H9 (cell line): Measurements from ENCODE around the gene LRRC55. TPM values are rescaled to one million over a fixed set of nuclear protein-coding genes. Genes with fewer than 3 reads are reported as not detected.

Experiments
- DNase-seq: peaks from one replicate; pipeline ENCODE4 v3.0.0-alpha.2; 2017
- H2AFZ ChIP-seq: one replicate; pipeline ENCODE4 v1.6.1; 2013; ENCODE audit warnings: mild to moderate bottlenecking, low read length, control low read depth, moderate library complexity
- H2AK5ac ChIP-seq: 2 replicates; pipeline ENCODE4 v1.6.1; 2013; ENCODE audit warnings: low read length, control low read depth, mixed read lengths; ENCODE audit not compliant: insufficient read length
- H2BK120ac ChIP-seq: one replicate; pipeline ENCODE4 v1.6.1; 2013; ENCODE audit warnings: low read depth, mild to moderate bottlenecking, low read length, control low read depth, inconsistent platforms; ENCODE audit not compliant: poor library complexity, severe bottlenecking
- H2BK12ac ChIP-seq: 2 replicates; pipeline ENCODE4 v1.6.1; 2013; ENCODE audit warnings: low read length, control low read depth, mixed read lengths, low read depth; ENCODE audit not compliant: insufficient read length
- H2BK15ac ChIP-seq: 2 replicates; pipeline ENCODE4 v1.6.1; 2013; ENCODE audit warnings: low read depth, low read length, control low read depth
- H2BK20ac ChIP-seq: one replicate; pipeline ENCODE4 v1.6.1; 2013; ENCODE audit warnings: low read depth, mild to moderate bottlenecking, low read length, control low read depth, inconsistent platforms; ENCODE audit not compliant: poor library complexity, severe bottlenecking
- H2BK5ac ChIP-seq: 2 replicates; pipeline ENCODE4 v1.6.1; 2013; ENCODE audit warnings: low read length, control low read depth, mixed read lengths; ENCODE audit not compliant: insufficient read length
- H3K14ac ChIP-seq: 2 replicates; pipeline ENCODE4 v1.6.1; 2013; ENCODE audit warnings: low read length, control low read depth; ENCODE audit not compliant: insufficient read depth
- H3K18ac ChIP-seq: 2 replicates; pipeline ENCODE4 v1.6.1; 2013; ENCODE audit warnings: low read depth, mild to moderate bottlenecking, mixed read lengths, low read length, control low read depth; ENCODE audit not compliant: insufficient read length
- H3K23ac ChIP-seq: 2 replicates; pipeline ENCODE4 v1.6.1; 2013; ENCODE audit warnings: low read length, control low read depth, mixed read lengths, low read depth; ENCODE audit not compliant: insufficient read length
- H3K23me2 ChIP-seq: 2 replicates; pipeline ENCODE4 v1.6.1; 2013; ENCODE audit warnings: low read depth, mild to moderate bottlenecking, mixed read lengths, low read length, control low read depth; ENCODE audit not compliant: insufficient read length, poor library complexity, severe bottlenecking
- H3K27ac ChIP-seq: 2 replicates; pipeline ENCODE4 v1.5.1; 2013; ENCODE audit warnings: low read length, control low read depth, mixed read lengths, low read depth; ENCODE audit not compliant: insufficient read length
- H3K27me3 ChIP-seq: 2 replicates; pipeline ENCODE4 v1.6.1; 2013; ENCODE audit warnings: low read length, control low read depth, inconsistent platforms; ENCODE audit not compliant: insufficient read depth
- H3K4ac ChIP-seq: 2 replicates; pipeline ENCODE4 v1.6.1; 2013; ENCODE audit warnings: low read depth, mild to moderate bottlenecking, control low read depth, inconsistent platforms, low read length, moderate library complexity
- H3K4me1 ChIP-seq: 2 replicates; pipeline ENCODE4 v1.6.1; 2013; ENCODE audit warnings: low read length, control low read depth, inconsistent platforms; ENCODE audit not compliant: insufficient read depth
- H3K4me2 ChIP-seq: 2 replicates; pipeline ENCODE4 v1.6.1; 2013; ENCODE audit warnings: low read length, control low read depth, mixed read lengths; ENCODE audit not compliant: insufficient read length, insufficient read depth
- H3K56ac ChIP-seq: 2 replicates; pipeline ENCODE4 v1.6.1; 2013; ENCODE audit warnings: low read depth, mild to moderate bottlenecking, mixed read lengths, low read length, control low read depth; ENCODE audit not compliant: insufficient read length
- H3K79me1 ChIP-seq: 2 replicates; pipeline ENCODE4 v1.6.1; 2013; ENCODE audit warnings: low read depth, mild to moderate bottlenecking, moderate library complexity, low read length, control low read depth, inconsistent platforms; ENCODE audit not compliant: insufficient read depth, poor library complexity, severe bottlenecking
- H3K79me2 ChIP-seq: 2 replicates; pipeline ENCODE4 v1.6.1; 2013; ENCODE audit warnings: low read length, control low read depth, inconsistent platforms; ENCODE audit not compliant: insufficient read depth
- H3K9ac ChIP-seq: 2 replicates; pipeline ENCODE4 v1.6.1; 2013; ENCODE audit warnings: low read length, control low read depth, mixed read lengths; ENCODE audit not compliant: insufficient read length; ENCODE audit errors: extremely low read depth
- H3K9me3 ChIP-seq: one replicate; pipeline ENCODE4 v1.6.1; 2013; ENCODE audit warnings: low read depth, low read length, inconsistent platforms; ENCODE audit not compliant: control insufficient read depth
- H3T11ph ChIP-seq: one replicate; pipeline ENCODE4 v1.6.1; 2013; ENCODE audit warnings: mild to moderate bottlenecking, low read length, control low read depth, inconsistent platforms
- H4K20me1 ChIP-seq: one replicate; pipeline ENCODE4 v1.6.1; 2013; ENCODE audit not compliant: control insufficient read depth, insufficient read length, insufficient read depth
- H4K5ac ChIP-seq: 2 replicates; pipeline ENCODE4 v1.6.1; 2013; ENCODE audit warnings: low read depth, mild to moderate bottlenecking, mixed read lengths, low read length, control low read depth; ENCODE audit not compliant: insufficient read length
- H4K8ac ChIP-seq: replicated peaks from 2 replicates; pipeline ENCODE4 v1.6.1; 2013; ENCODE audit warnings: low read length, control low read depth, mixed read lengths, low read depth; ENCODE audit not compliant: insufficient read length
- H4K91ac ChIP-seq: 2 replicates; pipeline ENCODE4 v1.6.1; 2013; ENCODE audit warnings: low read depth, mild to moderate bottlenecking, moderate library complexity, mixed read lengths, low read length, control low read depth; ENCODE audit not compliant: insufficient read length
- H3K27ac Mint-ChIP-seq, 3 experiments: 2 replicates in 2 of 3; 3 replicates in 1 of 3; pipeline ENCODE4 v1.8.0; 2020 to 2021; ENCODE audit warnings: mixed read lengths in 3 of 3, mild to moderate bottlenecking in 1 of 3, moderate library complexity in 1 of 3
- H3K27me3 Mint-ChIP-seq: 2 replicates; pipeline ENCODE4 v1.8.0; 2021; ENCODE audit warnings: low read depth, mild to moderate bottlenecking, moderate library complexity, mixed read lengths
- H3K36me3 Mint-ChIP-seq, 3 experiments: 2 replicates in 2 of 3; 3 replicates in 1 of 3; pipeline ENCODE4 v1.8.0; 2020 to 2021; ENCODE audit warnings: low read depth in 3 of 3, mixed read lengths in 3 of 3; ENCODE audit not compliant: insufficient read depth in 1 of 3
- H3K4me1 Mint-ChIP-seq, 2 experiments: 2 replicates each; pipeline ENCODE4 v1.8.0; 2020; ENCODE audit warnings: mixed read lengths in 2 of 2
- H3K4me3 Mint-ChIP-seq, 2 experiments: 2 replicates in 1 of 2; 3 replicates in 1 of 2; pipeline ENCODE4 v1.8.0; 2020 to 2021; ENCODE audit warnings: mild to moderate bottlenecking in 2 of 2, mixed read lengths in 2 of 2, moderate library complexity in 1 of 2
- H3K9me3 Mint-ChIP-seq, 2 experiments: 2 replicates in 1 of 2; 3 replicates in 1 of 2; pipeline ENCODE4 v1.8.0; 2020; ENCODE audit warnings: mild to moderate bottlenecking in 2 of 2, mixed read lengths in 2 of 2, moderate library complexity in 1 of 2
- CTCF ChIP-seq: fragments of 200-600 bp; sonication (generic); conservative IDR thresholded peaks from 3 replicates; pipeline ENCODE4 v1.8.0; 2021; ENCODE audit warnings: antibody characterized with exemption, mild to moderate bottlenecking
- WGBS: extraction: QIAGEN DNeasy Blood & Tissue Kit; methylation state at CpG from one replicate; pipeline ENCODE4 v1.1.7; 2013; ENCODE audit warnings: missing lambda C conversion rate, low lambda C conversion rate, mixed read lengths; ENCODE audit not compliant: insufficient read length; ENCODE audit errors: extremely low coverage; 5-methylcytosine and 5-hydroxymethylcytosine counted together
- total RNA-seq: library from RNA; stranded (reverse); gene quantifications from 2 replicates; pipeline ENCODE4 v1.2.1, GENCODE V29; 2021

LRRC55 gene
- total RNA-seq, 1 experiment from 2014 or later = 1.0 TPM

DNA sequence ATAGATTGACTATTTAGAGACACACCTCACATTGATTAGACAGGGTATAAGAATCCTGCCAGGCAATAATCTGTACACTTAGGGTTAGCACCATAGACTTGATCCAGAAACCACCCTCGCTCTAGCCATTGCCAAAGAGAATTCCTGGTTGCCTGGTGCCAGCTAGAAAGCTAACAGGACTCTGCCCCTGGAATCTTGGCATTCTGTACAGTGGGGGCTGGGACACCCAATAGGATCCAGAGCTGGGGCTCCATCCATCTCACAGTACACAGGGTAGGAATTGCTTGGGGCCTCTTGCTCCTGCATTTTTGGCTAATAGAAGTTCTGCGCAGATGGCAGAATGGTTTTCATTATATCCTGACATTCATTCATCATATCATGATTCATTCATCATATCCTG lies 58.3 kb downstream of the LRRC55 start:
- H3K79me2 ChIP-seq = no peaks in the 10 kb centered on the region
- H3K27me3 Mint-ChIP-seq = no peaks in the 10 kb centered on the region; the same call in 1 of the 2 replicates
- no peak overlapping the region for H2BK12ac ChIP-seq
- no peak overlapping the region for H3K27ac Mint-ChIP-seq
- H3T11ph ChIP-seq = no peak overlapping the region
- no peaks in the 10 kb centered on the region; a peak in 1 of 5 replicates for H3K9me3 Mint-ChIP-seq
- no peak overlapping the region for H2BK20ac ChIP-seq
- no peak overlapping the region for H3K14ac ChIP-seq
- H4K8ac ChIP-seq = no peak overlapping the region
- peaks cover 32 to 39% of the 10 kb centered on the region in 2 experiments for H3K4me1 Mint-ChIP-seq
- no peak overlapping the region for H4K91ac ChIP-seq
- H3K79me1 ChIP-seq = no peaks in the 10 kb centered on the region
- TF ChIP-seq CTCF = no peak
- H3K4me2 ChIP-seq = no peak overlapping the region
- no CpG with 5 or more reads among the region's 2 CpGs for WGBS
- H3K27me3 ChIP-seq = no peaks in the 10 kb centered on the region
- no peak overlapping the region for H3K27ac ChIP-seq
- H2AFZ ChIP-seq = no peak overlapping the region
- H3K9ac ChIP-seq = no peak overlapping the region
- H3K36me3 Mint-ChIP-seq = no peaks in the 10 kb centered on the region
- H2BK15ac ChIP-seq = no peak overlapping the region
- H3K9me3 ChIP-seq = no peaks in the 10 kb centered on the region
- no peak overlapping the region for H3K18ac ChIP-seq
- H3K23ac ChIP-seq = no peak overlapping the region
- H2BK5ac ChIP-seq = no peak overlapping the region
- H3K4me3 Mint-ChIP-seq = no peak overlapping the region
- no peak overlapping the region for H2AK5ac ChIP-seq
- H4K5ac ChIP-seq = no peak overlapping the region
- peaks cover 11% of the 10 kb centered on the region; the same call in 1 of the 2 replicates for H3K4me1 ChIP-seq
- no peaks in the 10 kb centered on the region for H4K20me1 ChIP-seq
- no peak overlapping the region for H3K56ac ChIP-seq
- no peak overlapping the region for H3K4ac ChIP-seq
- H2BK120ac ChIP-seq = no peak overlapping the region
- no peaks in the 10 kb centered on the region for H3K23me2 ChIP-seq
- DNase-seq = no peak
